HG03520 (cell line): ENCODE results near the gene ESPN.

Experiments used
- ATAC-seq: cut with Tn5 transposase; IDR thresholded peaks from one replicate; pipeline ENCODE4 v1.9.1; 2021; ENCODE audit warnings: mild to moderate bottlenecking, moderate library complexity; ENCODE audit not compliant: unreplicated experiment

The ESPN gene

DNA sequence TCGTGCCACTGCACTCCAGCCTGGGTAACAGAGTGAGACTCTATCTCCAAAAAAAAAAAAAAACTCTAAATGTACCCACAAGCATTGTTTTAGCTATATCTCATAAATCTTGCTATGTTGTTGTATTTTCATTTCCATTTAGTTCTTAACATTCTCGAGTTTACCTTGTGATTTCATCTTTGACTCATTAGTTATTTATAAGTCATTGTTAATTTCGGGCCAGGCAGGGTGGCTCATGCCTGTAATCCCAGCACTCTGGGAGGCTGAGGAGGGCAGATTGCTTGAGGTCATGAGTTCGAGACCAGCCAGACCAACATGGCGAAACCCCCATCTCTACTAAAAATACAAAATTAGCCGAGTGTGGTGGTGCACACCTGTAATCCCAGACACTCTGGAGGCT is 16.6 kb upstream of the ESPN start:
- ATAC-seq, result no peak

DNA sequence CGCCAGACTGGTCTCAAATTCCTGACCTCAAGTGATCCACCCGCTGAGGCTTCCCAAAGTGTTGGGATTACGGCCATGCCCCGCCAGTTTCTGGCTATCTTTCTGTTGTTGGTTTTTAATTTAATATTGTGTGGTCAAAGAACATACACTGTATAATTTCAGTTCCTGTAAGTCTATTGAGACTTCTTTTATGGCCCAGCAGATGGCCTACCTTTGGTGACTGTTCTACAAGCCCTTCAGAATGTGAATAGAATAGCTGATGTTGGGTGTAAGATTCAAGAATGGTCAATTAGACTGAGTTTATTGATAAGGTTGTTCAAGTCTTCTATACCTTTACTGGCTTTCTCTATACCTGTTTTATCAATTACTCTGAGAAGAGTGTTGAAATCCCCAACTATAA is 15.5 kb upstream of the ESPN start:
- ATAC-seq, result no peak

DNA sequence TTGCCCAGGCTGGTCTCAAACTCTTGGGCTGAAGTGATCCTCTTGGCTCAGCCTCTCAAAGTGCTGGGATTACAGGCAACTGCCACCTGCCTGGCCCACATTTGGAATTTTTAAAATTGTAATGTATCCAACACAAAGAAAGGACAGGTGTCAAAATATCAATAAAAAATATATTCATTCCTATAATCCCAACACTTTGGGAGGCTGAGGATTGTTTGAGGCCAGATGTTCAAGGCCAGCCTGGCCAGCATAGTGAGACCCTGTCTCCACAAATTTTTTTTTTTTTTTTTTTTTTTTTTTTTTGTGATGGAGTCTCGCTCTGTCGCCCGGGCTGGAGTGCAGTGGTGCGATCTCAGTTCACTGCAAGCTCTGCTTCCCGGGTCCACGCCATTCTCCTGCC is 14.8 kb upstream of the ESPN start:
- no peak for ATAC-seq

DNA sequence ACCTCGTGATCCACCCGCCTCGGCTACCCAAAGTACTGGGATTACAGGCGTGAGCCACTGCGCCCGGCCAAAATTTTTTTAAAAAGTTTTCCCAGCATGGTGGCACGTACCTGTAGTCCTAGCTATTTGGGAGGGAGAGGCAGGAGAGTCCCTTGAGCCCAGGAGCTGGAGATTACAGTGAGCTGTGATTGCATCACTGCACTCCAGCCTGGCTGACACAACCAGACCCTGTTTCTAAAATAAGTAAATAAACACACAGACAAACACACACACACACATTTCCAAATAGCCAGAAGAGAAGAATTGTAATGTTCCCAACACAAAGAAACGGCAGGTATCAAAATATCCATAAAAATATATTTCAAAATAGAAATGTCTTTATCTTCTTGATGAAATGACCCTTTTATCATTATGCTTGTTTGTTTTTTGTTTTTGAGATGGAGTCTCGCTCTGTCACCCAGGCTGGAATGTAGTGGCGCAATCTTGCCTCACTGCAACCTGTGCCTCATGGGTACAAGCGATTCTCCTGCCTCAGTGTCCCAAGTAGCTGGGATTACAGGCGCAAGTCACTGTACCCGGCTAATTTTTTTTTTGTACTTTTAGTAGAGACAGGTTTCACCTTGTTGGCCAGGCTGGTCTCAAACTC is 14.2 kb upstream of the ESPN start:
- ATAC-seq, result no peak

DNA sequence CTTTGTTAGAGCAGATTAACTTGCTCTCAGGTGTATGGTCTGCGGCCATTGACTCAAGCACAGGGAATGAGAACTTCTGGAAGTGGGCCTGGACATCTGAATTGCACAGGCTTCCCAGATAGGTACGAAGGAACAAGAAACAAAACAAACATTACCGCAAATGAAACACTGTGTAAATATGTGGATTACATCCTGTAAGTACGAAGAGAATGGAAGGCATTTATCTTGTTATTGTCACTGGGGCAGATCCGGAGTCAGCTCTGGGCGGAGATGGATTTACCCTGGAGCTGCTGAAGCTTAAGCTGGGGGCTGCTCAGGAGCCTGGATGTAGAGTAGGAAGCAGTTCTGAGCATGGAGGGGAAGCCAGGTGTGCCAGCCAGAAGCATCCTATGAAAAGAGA is 11.7 kb upstream of the ESPN start:
- ATAC-seq, result no peak

DNA sequence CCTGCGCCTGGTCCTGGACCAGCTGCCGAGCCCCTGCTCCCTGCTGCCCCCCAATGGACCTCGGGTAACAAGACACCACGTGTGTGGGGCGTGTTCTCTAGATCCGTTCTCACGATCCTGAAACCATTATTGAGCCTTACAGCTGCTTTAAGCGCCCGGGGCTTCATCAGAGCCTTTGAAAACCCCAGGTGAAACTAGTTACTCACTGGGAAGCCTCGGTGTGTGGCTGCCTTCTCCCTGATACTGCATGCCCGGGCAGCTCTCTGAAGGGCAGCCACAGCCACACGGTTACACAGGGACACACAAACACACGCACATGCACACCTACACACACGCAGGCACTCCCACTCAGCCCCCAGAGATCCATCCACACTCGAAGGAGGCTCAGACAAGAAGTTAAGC is 10.1 kb upstream of the ESPN start:
- no peak for ATAC-seq

DNA sequence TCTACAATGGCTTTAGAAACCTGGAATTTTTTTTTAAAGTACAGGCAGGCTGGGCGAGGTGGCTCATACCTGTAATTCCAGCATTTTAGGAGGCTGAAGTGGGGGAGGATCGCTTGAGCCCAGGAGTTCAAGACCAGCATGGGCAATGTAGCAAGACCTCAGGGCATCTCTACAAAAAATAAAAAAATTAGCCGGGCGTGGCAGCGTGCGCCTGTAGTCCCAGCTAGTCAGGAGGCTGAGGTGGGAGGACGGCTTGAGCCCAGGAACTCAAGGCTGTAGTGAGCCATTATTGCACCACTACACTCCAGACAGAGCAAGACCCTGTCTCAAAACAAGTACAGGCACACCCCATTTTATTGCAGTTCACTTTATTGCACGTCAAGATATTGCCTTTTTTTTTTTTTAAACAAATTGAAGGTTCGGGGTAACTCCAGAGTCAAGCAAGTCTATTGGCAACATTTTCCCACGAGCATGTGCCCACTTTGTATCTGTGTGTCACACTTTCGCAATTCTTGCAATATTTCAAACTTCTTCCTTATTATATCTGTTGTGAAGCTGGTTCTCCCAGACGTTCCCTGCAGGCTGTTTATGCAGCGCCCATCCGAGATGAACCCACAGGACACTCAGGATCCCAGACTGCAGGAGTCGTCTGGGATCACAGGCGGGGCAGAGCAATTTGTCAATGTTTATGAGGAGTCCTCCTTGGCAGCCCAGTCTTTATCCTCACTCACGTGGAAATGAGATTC is 9.5 kb upstream of the ESPN start:
- no peak for ATAC-seq

DNA sequence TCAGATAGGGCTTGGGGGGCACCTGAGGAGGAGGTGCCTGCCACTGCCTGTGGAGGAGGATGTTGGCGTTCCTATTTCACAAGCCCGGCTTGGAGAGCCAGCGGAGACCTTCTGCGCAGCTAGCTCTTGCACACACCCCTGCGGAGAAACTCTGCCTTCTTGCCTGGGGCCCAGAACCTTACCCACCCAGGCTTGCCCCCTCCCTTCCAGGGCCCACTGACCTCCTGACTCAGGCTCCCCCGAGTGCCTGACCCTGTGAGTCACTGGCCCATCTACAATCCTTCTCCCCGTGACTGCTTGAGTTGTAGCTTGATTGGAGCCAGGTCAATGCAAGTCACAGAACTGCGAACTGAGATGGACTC is 8.3 kb upstream of the ESPN start:
- no peak for ATAC-seq

DNA sequence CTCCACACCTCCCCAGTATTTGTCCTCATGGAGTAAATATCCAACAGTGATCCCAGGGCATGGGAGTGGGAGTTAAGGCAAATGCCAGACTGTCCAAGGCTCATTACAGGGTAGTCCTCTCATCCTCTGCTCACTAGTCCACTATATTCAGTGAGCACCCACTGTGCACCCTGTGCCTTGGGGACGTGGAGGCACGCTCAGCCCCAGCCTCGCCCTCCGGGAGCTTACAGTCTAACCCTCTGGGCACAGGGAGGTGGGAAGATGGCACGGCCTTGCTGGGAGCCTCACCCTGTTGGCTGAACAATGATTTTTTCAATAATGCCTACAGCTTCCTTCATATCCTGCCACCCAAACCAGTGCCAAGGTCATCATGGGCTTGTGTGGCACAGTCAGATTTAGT is 7.7 kb upstream of the ESPN start:
- no peak for ATAC-seq

DNA sequence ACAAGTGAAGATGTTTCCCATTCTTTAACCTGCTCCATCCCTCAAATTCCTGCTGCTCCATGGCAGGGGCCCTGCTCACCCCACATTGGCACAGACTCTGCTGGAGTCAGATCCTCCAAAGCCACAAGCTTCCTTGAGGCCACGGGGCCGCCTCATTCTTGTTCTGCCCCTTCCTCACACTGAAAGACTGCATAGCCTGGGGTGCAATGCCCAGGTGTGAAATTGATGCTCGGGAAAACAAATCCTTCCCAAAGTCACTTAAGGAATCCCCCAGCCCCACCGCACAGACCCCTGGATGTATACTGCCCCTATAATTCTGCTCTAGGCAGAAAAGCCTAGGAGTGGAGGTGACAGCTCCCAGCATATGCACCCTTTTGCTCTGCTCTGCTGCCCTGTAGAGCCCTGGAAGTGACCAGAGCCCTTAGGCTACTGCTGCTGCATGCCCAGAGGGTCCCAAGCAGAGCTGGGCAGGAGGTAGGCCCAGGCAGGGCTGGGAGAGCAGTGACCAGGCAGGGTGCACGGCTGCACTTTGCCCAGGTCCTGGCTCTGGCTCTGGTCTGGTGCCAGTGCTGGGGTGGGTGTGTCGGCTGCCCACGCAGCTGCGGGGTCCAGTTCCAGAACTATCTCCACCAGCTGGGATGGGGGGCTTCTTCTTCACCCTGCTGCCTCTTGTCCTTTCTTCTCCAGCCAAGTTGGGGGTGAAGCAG is 6.5 kb upstream of the ESPN start:
- no peak for ATAC-seq

DNA sequence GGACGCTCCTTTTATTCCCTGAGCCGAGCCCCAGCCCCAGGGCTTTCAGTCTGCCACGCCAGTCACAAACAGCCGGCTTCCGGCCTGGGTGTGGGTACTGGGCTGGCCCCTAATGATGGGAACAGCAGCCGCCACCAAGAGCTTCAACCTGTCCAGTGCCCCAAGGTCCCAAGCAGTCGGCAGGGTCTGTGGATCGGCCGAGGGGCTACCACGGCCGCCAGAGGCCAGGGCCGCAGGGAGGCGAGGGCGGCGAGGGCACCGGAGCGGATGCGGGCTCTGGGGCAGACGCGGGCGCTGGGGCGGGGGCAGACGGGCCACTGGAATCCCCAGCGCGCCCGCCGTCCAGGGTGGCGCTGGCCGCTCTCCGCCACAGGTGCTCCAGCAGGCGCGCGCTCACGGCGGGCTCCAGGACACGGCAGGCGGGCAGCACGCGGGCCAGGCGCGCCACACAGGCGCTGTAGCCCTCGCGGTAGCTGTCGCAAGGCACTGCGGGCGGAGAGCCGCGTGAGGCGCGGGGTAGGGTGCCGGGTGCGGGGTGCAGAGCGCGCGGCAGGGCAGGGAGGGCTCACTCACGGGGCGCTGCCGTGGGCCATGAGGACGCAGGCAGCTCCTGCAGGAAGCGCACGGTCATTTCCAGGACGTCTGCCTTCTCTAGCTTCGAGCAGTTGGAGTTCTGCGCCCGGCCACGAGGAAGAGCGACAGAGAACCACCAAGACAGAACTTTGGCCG is 5.7 kb upstream of the ESPN start:
- no peak for ATAC-seq

DNA sequence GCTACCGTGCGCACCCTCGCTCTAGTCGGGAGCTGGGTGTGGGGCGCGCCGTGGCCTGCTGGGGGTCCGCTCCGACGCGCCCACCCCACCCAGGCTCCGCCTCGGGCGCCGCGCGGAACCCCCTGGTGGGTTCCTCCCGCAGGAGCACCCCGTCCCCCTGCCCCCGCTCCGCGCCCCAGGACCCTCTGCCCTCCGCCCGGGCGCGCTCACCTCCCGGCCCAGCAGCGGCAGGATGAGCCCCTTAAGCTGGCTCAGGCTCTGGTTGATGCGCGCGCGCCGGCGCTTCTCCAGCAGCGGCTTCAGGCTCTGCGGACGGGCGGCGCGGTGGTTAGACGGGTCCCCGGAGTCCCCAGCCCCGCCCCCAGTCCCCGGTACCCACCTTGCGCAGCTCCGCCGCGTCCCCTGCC is 5.2 kb upstream of the ESPN start:
- no peak for ATAC-seq

DNA sequence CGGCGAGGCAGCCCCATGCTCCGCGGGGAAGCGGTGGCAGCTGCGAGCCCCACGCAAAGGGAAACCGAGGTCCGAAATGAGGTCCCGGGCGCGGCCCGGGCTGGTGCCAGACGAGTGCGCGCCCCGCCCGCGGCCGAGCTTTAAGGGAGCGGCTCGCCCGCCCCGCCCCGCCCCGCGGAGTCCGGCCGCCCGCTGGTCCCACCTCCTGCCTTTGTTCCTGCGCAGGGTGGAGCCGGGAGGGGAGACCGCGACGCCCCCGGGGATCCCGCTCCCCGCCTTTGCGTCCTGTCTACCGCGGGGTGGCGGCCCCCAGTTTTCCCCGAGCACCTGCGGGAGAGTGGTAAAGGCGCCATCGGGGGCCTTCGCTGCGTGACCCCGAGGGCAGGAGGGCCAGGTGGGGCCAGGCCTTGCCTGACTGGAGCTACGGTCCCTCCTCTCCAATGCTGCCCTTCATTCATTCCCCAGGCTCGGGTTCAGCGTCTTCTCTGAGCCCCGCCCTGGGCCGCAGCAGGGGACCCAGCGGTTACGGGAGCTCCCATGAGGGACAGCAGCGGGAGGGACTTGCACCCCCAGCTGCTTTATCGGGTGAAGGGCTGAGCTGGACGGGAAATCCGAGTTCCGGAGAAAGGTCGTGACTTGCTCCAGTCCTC is 4.6 kb upstream of the ESPN start, which contains the start of gene HES2:
Gene HES2, minus strand, starts transcription at position 116 of the 650 bp plus-strand sequence. Its CDS starts 99 bp downstream, at position 17.
- ATAC-seq, result no peak

DNA sequence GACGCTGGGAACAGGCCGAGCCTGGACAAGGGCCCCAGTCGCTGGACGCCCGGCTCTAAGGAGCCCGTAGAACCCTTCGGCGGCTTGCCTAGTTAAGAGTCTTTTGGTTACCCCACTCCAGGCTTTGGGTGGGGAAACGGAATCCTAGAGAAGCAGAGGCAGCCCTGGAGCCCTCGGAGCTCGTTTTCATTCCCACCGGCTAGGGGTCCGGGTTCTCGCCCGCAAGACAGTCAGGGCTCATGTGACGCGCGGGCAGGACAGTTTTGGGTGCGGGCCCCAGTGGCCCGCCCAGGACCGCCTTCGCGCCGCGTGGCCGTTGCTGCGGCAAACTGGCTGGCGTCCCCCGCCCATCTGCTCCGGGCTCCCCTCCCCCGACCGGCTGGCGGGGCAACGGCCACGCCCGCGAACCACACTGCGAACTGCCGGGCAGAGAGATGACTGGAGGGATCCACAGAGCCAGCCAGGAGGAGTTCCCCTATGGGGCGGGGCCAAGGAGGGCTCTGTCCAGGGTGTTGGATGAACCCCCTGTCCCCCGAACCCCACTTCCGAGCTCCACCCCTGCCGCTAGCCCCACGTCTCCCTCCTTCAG is 4.0 kb upstream of the ESPN start:
- no peak for ATAC-seq

DNA sequence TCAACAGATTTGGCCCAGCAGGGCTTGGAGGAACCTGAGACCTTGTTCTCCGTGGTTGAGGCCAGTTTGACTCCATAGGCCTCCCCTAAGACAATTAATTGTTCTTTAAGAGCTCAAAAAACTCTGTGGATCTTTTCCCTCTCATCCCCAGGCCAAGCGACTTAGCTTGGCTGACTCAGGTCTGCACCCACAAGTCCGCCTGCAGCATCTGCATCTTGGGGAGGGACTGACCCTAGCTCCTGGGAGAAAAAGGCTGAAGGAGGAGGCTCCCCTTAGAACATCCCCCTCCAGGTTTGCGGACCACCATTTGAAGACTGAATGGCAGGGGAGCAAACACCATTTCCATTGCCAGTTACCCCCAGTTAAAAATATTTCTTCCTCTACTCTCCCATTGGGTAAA is 3.3 kb upstream of the ESPN start:
- no peak for ATAC-seq

DNA sequence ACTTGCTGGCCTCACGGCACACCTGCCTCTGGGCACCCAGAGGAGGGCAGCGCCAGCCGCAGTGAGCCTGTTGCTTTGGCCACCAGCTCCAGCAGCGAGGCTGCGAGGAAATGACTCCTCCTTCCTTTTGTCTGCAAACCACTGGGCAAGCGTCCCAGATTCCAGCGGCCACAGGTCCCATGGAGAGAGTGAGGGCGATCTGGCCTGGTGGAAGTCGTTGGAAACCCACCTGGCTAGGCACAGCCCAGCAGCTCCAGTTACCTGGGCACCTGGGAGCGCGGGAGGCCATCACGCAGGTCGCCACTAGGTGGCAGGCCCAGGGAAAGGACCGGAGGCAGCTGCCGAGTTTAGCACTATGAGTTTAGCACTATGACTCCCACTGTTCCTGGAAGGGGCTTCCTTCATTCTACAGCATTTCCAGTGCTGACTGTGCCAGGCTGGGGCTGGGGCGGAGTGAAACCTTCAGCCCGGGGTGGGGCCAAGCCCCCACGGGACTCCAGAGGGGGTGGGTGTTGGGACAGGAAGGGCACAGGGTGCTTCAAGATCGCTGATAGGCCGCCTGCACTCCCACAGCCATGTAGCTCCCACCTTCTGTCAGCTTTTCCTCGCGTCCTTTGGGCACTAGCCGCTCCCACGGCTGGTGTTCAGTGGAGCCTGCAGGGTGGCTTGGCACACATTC is 1.1 kb upstream of the ESPN start:
- no peak for ATAC-seq

DNA sequence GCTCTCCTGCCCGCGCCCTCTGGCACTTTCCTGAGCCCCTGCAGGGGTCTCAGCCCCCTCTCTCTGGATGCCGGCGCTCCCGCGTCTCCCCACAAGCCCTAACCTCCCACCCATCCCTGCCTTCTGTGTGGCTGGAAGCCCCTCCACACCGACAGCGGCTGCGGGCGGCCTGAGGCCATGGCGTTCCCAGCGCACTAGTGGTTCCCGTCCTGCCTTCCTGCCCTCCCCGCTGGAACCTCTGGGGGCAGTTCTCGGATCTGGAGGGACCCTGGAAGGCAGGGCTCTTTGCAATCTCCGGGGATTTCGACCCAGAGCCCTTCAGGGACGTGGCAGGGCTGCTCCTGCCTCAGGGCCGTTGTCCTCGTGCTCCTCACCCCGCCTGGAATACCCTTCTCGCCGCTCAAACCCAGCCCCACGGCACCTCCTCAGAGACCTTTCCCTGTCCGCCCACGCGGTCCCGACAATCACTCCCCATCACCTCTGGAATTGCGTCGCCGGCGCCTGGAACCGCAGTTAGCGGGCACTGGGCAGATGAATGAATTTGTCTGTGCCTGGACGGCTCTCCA is 493 bp upstream of the ESPN start:
- ATAC-seq, result no peak

DNA sequence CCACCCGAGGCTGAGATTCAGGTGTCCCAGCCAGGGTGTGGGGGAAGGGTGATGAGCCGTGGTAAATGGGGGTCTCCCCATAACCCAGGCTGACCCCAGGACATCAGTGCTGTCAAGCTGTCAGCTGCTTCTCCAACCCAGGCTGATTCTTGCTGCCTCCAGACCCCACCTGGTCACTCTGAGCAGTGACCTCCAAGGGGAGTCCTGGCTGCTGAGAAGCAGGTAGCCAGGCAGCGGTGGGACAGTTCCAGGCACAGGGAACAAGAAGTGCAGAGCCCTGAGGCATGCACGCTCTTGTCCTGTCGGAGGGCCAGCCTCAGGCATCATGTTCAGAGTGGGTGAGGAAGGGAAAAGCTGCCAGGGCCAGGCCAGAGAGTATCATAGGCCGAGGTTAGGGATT is 1.1 kb downstream of the ESPN start:
- ATAC-seq, result no peak

DNA sequence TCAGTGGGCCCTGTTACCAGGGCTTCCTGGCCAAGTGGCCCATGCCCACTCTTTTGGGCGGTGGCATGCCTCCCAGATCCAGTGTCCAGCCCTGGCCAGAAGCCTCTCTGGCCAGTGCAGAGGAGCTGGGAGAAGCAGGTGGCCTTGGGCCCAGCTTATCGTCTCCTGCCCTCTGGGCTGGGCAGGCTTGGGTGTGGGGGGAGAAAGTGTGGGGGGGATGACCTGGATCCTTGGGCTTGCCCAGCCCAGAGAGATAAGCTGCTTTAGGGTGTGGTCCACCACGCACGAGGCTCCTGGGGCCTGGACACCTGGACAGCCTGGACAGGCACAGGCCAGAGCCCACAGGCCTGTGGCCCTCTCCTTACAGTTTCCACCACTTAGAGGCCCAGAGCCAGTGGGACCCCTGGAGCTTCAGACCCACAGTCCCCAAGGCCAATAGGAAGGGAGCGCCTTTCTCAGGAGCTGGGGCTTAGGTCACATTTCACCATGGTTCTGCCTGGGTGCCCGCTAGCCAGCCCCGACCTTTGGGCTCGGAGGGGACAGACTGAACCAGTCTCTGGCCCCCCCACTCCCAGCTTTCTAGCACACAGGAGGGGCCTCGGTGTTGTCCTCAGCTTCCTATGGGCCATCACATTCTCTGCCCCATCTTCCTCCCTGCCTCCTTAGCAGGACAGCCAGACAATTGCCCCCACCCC is 1.8 kb downstream of the ESPN start:
- no peak for ATAC-seq
